Activated CD8-positive, alpha-beta memory T cell treated with anti-CD3 and anti-CD28 coated beads for 36 hours (primary cell): Measurements from ENCODE around the gene TOP1. TPM values are rescaled to one million over a fixed set of nuclear protein-coding genes. Genes with fewer than 3 reads are reported as not detected.

ENCODE experiments used
- CTCF ChIA-PET: fragments of 350-600 bp; sonication (Branson Sonifier 250); formaldehyde crosslinking; loops from one replicate; lab custom pipeline; 2021; ENCODE audit warnings: antibody characterized with exemption; lab: Charles Lee
- POLR2A ChIA-PET: fragments of 350-600 bp; sonication (Branson Sonifier 250); formaldehyde crosslinking; loops from one replicate; lab custom pipeline; 2021; ENCODE audit warnings: antibody characterized with exemption; lab: Charles Lee
- total RNA-seq, 2 experiments: library from RNA; stranded (reverse); gene quantifications; one replicate each; pipeline ENCODE4 v1.2.3, GENCODE V29; 2021

Gene TOP1
- total RNA-seq, result 100 to 1,000 TPM; 101 to 102 TPM

GRCh38 chr20:41028359-41029149 is at the start of gene TOP1:
TSS of gene TOP1 (plus strand) at chr20:41028822. CDS start at chr20:41029068, 246 bp downstream.
- ChIA-PET CTCF (interaction anchor here (1.7 kb wide), 1 partner anchor 37 kb away, joined by 4 read pairs; no protein-coding TSS in a partner anchor), POLR2A (no interaction called here)

GRCh38 chr20:40979247-40979646 is 49.4 kb upstream of the TOP1 start:
- ChIA-PET POLR2A (no interaction called here), CTCF (no interaction called here)

GRCh38 chr20:40980106-40980827 is 48.4 kb upstream of the TOP1 start:
- CTCF ChIA-PET, result interaction anchor here (0.9 kb wide), 1 partner anchor 17 kb away, joined by 4 read pairs; no protein-coding TSS in a partner anchor
- POLR2A ChIA-PET, result no interaction called here

GRCh38 chr20:40980828-40981310 is 47.8 kb upstream of the TOP1 start:
- ChIA-PET CTCF (interaction anchor here (0.9 kb wide), 1 partner anchor 18 kb away, joined by 4 read pairs; no protein-coding TSS in a partner anchor), POLR2A (interaction anchor here (0.7 kb wide), 1 partner anchor 8 kb away, joined by 4 read pairs; no protein-coding TSS in a partner anchor)

GRCh38 chr20:40982415-40983145 is 46.0 kb upstream of the TOP1 start:
- ChIA-PET CTCF (no interaction called here), POLR2A (no interaction called here)

- ChIA-PET POLR2A (no interaction called here), CTCF (no interaction called here)
Measured at GRCh38 chr20:40983898-40984297, 44.7 kb upstream of the TOP1 start.

- ChIA-PET CTCF (no interaction called here), POLR2A (no interaction called here)
Measured at GRCh38 chr20:40984496-40984895, 44.1 kb upstream of the TOP1 start.

GRCh38 chr20:40986774-40987173 is 41.8 kb upstream of the TOP1 start:
- POLR2A ChIA-PET, result no interaction called here
- CTCF ChIA-PET, result interaction anchor here (7.8 kb wide), 1 partner anchor 108 kb away, joined by 63 read pairs; no protein-coding TSS in a partner anchor

GRCh38 chr20:40990542-40991120 is 38.0 kb upstream of the TOP1 start:
- ChIA-PET CTCF (interaction anchor here (0.6 to 7.8 kb wide), 23 partner anchors 11 to 354 kb away, joined by 3 to 63 read pairs (median 4); partner anchors contain the start of gene TOP1), POLR2A (interaction anchor here (0.6 to 1.6 kb wide), 3 partner anchors 39 to 104 kb away, joined by 3 to 5 read pairs (median 4); no protein-coding TSS in a partner anchor)

- ChIA-PET POLR2A (interaction anchor here (0.6 to 1.6 kb wide), 3 partner anchors 39 to 104 kb away, joined by 3 to 5 read pairs (median 4); no protein-coding TSS in a partner anchor), CTCF (interaction anchor here (0.6 to 7.8 kb wide), 24 partner anchors 11 to 353 kb away, joined by 3 to 63 read pairs (median 4); partner anchors contain the start of gene TOP1)
Measured at GRCh38 chr20:40991181-40991889, 37.3 kb upstream of the TOP1 start.

GRCh38 chr20:40992349-40993113 is 36.1 kb upstream of the TOP1 start:
- ChIA-PET CTCF (interaction anchor here (0.6 to 7.8 kb wide), 4 partner anchors 9 to 103 kb away, joined by 4 to 63 read pairs (median 9); no protein-coding TSS in a partner anchor), POLR2A (no interaction called here)

- POLR2A ChIA-PET, result no interaction called here
Measured at GRCh38 chr20:40993794-40994540, 34.7 kb upstream of the TOP1 start.

GRCh38 chr20:40996326-40996725 is 32.3 kb upstream of the TOP1 start:
- CTCF ChIA-PET, result no interaction called here
- POLR2A ChIA-PET, result no interaction called here

More at GRCh38 chr20:40993794-40994540, 34.7 kb upstream of the TOP1 start:
- CTCF ChIA-PET, result interaction anchor here (0.8 to 7.8 kb wide), 3 partner anchors 8 to 101 kb away, joined by 3 to 63 read pairs (median 14); no protein-coding TSS in a partner anchor

GRCh38 chr20:40997116-40997515 is 31.5 kb upstream of the TOP1 start:
- ChIA-PET CTCF (no interaction called here), POLR2A (no interaction called here)

GRCh38 chr20:40999841-41000240 is 28.8 kb upstream of the TOP1 start:
- CTCF ChIA-PET, result no interaction called here
- POLR2A ChIA-PET, result no interaction called here

- CTCF ChIA-PET, result interaction anchor here (2.4 kb wide), 1 partner anchor 9 kb away, joined by 14 read pairs; no protein-coding TSS in a partner anchor
Measured at GRCh38 chr20:41000628-41001027, 28.0 kb upstream of the TOP1 start.

More at GRCh38 chr20:41000628-41001027, 28.0 kb upstream of the TOP1 start:
- POLR2A ChIA-PET, result no interaction called here
